HG03064 (cell line): ENCODE data around the gene NPC1.
"Not testable (repeated sequence)": the region's sequence is repeated elsewhere in the genome, so short reads cannot be mapped to it uniquely, and the experiment has no call there.

Experiments used
- ATAC-seq: cut with Tn5 transposase; IDR thresholded peaks from one replicate; pipeline ENCODE4 v1.9.1; 2021; ENCODE audit warnings: low read depth; ENCODE audit not compliant: unreplicated experiment

NPC1 gene

GRCh38 chr18:23498117-23498516 is 88.2 kb downstream of the NPC1 start:
- ATAC-seq = no peak

- ATAC-seq = no peak
These were observed 90.4 kb downstream of the NPC1 start for GRCh38 chr18:23495723-23496440.

- ATAC-seq = no peak
These were observed 91.3 kb downstream of the NPC1 start for GRCh38 chr18:23494992-23495391.

GRCh38 chr18:23493654-23494053 is 92.7 kb downstream of the NPC1 start:
- no peak for ATAC-seq

GRCh38 chr18:23489586-23489985 is 96.7 kb downstream of the NPC1 start:
- ATAC-seq = not testable (repeated sequence)

- peak; percentile 76 for ATAC-seq
These were observed 98.4 kb downstream of the NPC1 start for GRCh38 chr18:23487738-23488570.

GRCh38 chr18:23485386-23485785 is 100.9 kb downstream of the NPC1 start:
- ATAC-seq = no peak

GRCh38 chr18:23484561-23485182 is 101.6 kb downstream of the NPC1 start:
- no peak for ATAC-seq
